HG03103 (cell line): ENCODE measurements around the gene FOXL1.
"Not testable (repeated sequence)": the region's sequence is repeated elsewhere in the genome, so short reads cannot be mapped to it uniquely, and the experiment has no call there.

ENCODE experiments used
- ATAC-seq: cut with Tn5 transposase; IDR thresholded peaks from one replicate; pipeline ENCODE4 v1.9.1; 2021; ENCODE audit warnings: low read depth; ENCODE audit not compliant: unreplicated experiment

Gene FOXL1

DNA sequence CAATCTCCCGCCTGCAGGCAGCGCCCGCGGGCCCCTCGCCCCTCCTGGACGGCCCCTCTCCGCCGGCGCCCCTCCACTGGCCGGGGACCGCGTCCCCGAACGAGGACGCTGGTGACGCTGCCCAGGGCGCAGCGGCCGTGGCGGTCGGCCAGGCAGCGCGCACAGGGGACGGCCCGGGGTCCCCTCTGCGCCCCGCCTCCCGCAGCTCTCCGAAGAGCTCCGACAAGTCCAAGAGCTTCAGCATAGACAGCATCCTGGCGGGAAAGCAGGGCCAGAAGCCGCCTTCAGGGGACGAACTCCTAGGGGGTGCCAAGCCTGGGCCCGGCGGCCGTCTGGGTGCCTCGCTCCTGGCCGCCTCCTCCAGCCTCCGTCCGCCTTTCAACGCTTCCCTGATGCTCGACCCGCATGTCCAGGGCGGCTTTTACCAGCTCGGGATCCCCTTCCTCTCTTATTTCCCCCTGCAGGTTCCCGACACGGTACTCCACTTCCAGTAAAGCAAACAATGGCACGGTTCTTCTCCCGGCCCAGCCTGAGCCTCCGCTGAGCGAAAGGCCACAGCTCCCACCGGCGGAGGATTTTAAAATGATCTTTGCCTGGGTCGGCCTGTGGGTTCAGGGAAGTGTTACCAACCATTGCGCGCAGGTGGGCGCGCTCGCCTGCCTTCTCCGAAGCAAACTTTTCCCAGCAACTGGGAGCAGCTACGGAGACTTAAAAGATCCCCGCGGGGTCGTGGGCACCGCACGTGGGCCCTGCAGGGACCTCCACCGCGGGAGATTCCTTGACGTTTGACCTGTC is 1.1 kb downstream of the FOXL1 start:
- no peak for ATAC-seq

DNA sequence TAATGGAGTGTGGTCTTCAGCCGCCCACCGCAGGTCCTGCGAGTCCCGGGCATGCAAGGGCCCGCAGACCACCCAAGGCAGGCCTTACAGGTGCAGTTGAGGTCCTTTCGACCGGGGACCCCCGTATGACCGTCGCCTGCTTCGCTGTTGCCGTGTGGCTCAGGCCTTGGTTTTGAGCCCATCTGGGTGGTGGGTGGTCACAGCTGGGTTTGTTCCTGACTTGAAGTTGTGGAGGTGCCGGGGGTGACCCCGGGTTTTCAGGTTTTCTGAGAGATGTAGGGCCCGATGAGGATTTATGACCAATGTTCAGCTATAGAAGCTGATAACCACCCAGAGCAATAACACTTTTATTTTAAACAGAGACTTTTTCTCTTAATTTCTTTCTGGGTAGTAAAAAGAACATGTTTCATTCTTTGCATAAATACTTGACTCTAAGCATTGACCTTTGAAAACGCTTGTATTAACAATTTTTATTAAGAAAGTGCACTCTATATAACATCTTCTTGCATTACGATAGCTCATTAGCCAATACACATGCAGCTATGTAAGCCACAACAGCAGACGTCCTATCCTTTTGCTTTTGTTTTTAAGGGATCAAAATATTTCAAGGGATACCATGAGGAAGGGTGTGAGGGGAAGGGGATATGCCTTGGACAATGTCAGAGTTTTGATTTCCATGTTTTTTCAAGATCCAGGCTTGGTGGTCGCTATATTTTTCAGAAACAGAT is 1.9 kb downstream of the FOXL1 start:
- ATAC-seq = no peak

GRCh38 chr16:86580791-86581170 is 2.4 kb downstream of the FOXL1 start:
- ATAC-seq = no peak

DNA sequence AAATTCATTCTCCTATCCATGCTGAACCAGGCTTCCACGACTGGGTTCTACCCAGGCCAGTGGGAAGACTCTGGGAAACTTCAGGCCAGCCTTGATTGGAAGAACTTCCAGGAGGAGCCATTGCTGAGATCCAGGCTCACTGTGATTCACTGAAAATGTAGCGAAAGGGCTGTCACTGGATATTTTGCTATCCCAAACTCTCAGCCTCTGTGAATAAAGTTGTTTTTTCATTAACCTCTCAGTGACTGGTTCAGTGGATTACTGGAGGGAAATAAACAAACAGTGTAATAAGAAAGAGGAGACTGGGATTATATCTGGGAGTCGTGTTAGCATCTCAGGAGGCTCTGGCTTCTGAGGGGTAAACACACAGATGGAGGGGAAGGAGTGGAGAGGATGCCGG is 3.1 kb downstream of the FOXL1 start:
- ATAC-seq = no peak

GRCh38 chr16:86584071-86584685 is 5.8 kb downstream of the FOXL1 start:
- no peak for ATAC-seq

- ATAC-seq = no peak
These were observed 6.7 kb downstream of the FOXL1 start for GRCh38 chr16:86584726-86585721.

DNA sequence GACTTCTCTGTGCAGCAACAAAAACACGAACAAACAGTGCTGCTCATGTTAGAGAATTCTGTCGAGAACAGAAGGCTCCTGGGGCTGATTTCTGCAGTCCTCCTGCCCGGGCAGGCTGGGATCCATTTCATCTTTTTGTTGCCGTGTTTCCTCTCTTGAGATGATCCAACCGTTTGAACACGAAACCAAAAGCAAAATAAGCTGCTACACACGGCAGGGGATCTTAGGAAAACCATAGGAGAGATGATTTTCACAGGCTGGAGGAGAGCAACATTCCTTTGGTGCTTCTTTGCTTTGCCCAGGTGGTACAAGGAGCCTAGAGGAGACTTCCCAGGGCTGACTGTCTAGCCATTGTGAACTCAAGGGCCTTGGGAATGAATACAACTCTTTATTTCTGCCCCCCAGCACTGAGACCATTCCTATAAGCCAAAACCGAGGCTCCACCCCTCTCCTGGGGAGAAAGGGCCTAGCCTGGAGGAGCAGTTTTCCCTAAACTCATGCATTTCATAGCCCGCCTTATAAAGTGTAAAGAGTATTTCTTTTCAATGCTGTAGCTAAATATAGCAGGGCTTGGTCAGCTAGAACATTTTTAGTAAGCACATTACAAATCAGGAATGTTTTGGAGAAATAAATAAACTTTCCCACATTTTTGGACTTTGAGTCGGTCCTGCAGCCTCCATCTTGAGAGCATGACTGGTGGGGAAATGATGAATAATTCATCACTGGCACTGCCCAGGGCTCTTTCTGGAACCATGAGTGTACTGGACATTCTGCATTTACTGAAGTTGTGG is 7.7 kb downstream of the FOXL1 start:
- ATAC-seq = no peak

GRCh38 chr16:86587487-86587886 is 9.1 kb downstream of the FOXL1 start:
- no peak for ATAC-seq

DNA sequence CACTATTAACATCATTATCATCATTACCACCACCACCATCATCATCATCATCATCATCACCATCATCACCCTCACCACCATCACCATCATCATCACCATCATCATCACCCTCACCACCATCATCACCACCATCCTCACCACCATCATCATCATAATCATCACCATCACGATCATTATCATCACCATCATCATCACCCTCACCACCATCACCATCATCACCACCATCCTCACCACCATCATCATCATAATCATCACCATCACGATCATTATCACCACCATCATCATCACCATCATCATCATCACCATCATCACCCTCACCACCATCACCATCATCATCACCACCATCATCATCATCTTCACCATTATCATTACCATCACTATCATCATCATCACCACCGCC is 9.6 kb downstream of the FOXL1 start:
- ATAC-seq = not testable (repeated sequence)

DNA sequence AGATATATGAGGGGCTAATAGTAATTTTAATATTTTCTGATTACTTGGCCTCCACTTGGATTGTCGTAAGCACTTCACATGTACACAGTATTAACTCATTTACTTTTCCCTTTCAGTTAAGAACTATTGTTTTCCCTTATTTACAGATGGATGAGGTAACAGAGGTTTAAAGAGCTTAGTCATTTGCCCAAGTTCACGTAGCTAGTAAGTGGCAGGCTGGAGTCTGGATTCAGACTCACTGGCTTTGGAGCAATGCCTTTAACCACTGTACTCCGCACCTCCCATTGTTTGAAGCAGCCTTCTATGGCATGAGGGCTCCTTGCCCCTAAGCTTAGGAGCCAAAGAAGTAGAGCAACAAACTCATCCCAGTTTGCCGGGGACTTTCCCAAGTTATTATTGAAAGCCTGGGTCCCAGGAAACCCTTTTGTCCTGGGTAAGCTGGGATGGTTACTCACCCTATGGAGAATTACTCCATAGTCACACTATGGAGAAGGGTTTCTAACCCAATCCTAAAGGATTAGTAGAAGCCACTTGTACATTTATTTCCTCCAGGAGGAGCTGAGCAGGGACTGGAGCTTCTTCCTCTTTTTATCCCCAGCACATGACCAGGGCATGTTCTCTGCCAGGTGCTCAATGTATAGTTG is 12.3 kb downstream of the FOXL1 start:
- no peak for ATAC-seq

GRCh38 chr16:86591270-86591669 is 12.9 kb downstream of the FOXL1 start:
- ATAC-seq = no peak

GRCh38 chr16:86593913-86594620 is 15.7 kb downstream of the FOXL1 start:
- ATAC-seq = no peak

DNA sequence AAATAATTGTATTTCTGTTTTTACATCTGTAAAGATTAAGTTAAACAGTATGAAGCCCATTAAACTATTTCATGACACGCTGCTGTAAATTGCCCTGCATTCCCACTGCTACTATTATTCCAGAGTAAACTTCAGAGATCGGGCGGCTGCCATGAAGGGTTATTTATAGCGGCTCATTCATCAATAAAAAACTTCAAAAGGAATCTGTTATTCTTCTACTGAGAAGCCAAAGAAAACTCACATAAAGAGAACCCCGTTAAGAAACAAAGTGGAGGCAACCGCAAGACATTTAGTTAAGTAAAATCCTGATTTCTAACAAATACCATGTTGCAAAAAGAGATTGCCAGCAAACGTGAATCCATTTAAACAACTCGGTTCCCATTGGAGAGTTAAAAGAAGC is 16.4 kb downstream of the FOXL1 start:
- no peak for ATAC-seq

GRCh38 chr16:86595983-86596605 is 17.7 kb downstream of the FOXL1 start:
- no peak for ATAC-seq

DNA sequence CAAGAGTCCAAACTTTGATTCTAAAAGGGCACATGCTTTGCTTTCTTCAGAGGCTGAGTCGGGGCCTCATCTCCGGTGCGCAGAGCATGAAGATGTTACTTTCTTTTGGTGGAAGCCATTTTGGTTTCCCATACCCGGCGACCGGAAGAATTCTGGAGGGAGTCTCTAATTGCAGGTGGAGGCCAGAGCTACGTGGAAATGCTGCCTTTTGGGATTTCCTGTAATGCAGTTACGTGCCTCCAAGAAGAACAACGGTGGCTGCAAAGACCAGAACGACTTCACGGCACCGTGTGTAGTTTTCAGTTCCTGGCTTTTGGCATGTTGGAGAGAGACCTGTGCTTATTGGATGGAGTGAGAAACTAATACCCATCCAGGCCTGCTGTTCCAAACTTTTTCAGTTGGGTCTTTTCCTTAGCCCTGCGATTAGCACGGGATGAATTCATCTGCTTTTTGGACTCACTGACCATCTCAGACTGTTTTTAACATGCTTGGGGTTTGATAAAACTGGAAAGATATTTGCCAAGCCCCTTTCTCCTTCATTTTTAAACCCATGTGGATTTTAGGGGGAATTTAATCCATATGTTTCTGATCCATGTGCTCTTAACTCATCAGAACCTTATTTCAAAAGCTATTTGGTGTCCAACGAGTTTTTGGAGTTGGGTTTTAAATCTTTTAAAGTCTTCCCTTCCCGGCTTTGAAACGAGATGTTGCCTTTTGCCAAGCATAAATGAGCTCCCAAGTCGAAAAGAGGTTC is 19.0 kb downstream of the FOXL1 start:
- no peak for ATAC-seq

GRCh38 chr16:86597880-86598606 is 19.7 kb downstream of the FOXL1 start:
- ATAC-seq = no peak
